SIG-M5 (cell line): Measurements from ENCODE around the gene GABRQ.

Experiments
- DNase-seq: peaks from one replicate; lab custom pipeline; 2025; lab: John Stamatoyannopoulos, UW

GABRQ gene

GRCh38 chrX:152637649-152638442 is at the start of gene GABRQ:
TSS of gene GABRQ (plus strand) at chrX:152637895. CDS start at chrX:152638203, 308 bp downstream.
- no peak for DNase-seq

DNA sequence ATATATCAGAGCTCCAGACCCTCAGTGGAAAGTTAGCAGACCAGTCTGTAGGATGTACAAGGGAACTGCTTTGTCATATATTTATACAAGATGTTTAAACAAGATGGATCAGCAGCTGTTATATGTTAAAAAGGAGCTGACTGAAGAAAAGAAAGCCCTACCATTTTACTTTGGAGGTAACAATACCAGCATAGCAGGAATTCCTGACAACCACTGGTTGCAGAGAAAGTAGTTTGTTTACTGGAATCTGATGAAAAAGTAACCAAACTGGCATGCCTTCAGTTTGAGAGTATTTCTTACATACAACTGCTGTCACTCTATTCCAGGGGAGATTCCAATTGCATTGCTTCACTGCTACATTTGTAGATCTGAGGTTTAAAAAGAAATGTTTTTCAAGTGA is 49.5 kb upstream of the GABRQ start:
- DNase-seq: no peak

- DNase-seq: no peak
Measured at GRCh38 chrX:152600853-152601633, 36.7 kb upstream of the GABRQ start.

- no peak for DNase-seq
Measured at GRCh38 chrX:152601848-152602616, 35.7 kb upstream of the GABRQ start.

- DNase-seq: no peak
Measured at GRCh38 chrX:152614791-152615190, 22.9 kb upstream of the GABRQ start.

DNA sequence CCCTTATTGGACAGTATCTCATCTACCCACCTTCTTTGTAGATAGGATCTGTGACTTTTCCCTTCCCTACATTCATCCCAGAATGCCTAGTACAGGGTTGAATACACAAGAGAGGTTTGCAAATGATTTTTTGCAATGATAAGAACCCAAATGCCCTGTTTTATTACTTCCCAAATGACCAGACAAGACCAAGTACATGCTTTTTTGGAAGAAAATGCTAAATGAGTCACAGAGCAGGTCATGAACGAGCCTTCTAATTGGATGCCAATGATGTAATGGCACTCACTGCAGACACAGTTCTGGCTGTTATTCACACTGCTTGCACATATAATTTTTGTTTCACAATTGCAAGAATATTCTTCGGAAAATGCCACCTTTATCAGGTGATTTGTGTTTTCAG is 17.8 kb upstream of the GABRQ start:
- DNase-seq: no peak

DNA sequence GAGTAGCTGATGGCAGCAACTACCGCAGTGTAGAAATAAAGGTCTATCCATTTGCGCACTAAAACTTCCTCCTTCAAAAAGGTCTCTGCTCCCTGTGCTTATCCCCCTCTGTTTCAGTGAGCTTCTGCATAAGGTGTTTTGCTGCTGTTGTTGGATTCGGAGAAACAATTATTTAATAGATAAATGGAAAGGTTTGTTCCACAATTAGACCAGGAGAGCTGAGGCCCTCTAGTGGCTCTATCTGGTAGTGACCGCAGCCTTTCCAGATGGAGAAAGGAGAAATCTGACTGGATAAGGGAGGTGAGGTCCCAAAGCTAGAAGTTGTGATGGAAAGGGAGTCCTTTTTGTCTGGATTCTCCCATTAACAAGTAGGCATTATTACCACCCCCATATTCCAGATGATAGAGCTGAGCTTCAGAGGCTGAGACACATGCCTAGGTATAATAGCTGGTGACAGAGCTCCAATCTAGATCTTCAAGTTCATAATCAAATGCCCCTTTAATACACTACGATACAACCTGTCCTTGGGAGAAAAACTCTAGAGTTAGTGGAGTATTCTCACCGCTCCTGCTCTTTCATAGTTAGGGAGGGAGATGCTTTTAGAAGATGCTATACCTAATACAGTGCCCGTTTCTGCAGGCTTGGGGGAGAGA is 5.1 kb upstream of the GABRQ start:
- no peak for DNase-seq

GRCh38 chrX:152635941-152636340 is 1.8 kb upstream of the GABRQ start:
- no peak for DNase-seq

GRCh38 chrX:152638443-152638904 is 779 bp downstream of the GABRQ start:
- DNase-seq: no peak

DNA sequence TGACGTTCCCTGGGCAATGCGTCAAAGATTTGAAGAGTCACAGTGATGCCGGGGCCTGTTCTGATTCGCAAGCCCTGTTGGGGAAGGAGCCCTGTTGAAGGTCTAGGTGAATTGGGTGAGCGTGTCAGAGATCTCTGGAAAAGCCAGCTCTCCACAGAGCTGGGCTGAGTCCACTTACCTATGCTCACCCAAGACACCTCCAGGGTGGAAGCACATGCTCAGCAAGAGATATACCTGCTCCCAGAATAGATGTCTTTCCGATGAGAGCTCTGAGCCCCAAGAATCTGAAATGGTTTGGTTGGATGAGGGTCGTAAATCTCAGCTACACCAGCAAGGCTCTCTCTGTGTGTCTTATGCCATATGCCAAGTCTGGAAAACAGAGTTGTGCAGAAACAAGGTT is 1.7 kb downstream of the GABRQ start:
- no peak for DNase-seq

- DNase-seq: no peak
Measured at GRCh38 chrX:152640034-152640818, 2.5 kb downstream of the GABRQ start.

DNA sequence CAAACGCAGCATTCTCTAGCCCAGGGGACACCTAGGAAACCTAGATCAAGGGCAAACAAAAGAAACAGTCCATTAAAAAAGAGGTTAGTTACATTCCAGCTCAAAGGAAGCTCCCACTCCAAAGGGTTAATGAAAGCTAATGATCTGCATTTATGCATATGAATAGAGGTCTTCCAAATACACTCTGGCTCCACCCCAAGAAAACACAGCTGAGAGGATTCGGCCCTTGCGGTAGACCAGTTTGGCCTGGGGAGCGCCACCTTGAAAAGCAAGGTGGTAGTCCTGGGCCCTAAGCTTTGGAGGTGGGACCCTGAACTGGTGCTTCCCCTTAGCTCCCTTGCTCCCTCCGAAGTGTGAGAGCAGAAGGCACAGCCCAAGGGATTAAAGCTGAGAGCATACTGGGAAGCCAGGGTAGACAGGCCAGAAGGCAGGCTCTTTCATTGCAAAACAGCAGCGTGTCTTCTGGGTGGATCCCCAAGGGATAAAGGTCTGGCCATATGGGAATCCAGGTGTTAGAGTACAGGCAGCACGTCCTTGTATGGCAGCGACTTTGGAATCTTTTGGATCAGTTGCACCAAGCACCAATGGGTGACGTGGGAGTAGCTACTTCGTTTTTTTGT is 3.7 kb downstream of the GABRQ start:
- DNase-seq: no peak

DNA sequence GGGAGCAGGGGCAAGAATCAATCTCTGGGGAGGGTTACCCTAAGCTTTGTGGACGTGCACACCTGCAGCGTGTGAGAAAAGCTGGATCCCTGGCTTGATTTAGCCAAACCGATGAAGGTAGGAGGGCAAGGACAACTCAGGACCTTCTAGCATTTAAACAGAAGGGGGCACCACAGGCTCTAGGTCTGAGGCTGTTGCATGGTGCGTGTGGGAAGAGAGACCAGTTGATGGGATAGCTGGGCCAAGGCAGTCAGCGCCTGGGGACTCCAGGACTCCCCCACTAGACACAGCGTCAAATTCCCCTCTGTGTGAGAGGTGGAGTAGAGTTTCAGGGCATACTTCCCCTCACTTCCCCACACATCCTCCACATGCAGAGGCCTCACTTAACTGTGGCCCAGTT is 4.3 kb downstream of the GABRQ start:
- DNase-seq: no peak

GRCh38 chrX:152642931-152643564 is 5.4 kb downstream of the GABRQ start:
- DNase-seq: no peak

DNA sequence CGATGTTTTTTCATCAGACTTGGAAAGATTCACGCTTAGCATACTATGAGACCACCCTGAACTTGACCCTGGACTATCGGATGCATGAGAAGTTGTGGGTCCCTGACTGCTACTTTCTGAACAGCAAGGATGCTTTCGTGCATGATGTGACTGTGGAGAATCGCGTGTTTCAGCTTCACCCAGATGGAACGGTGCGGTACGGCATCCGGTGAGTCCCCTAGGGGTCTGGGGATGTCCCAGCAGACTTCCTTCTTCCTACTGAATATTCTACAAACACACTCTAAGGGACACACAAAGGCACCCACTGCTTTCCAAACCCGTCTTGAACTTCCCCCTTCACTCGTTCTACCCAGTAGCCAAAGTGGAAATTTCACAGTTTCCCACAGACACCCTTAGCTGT is 9.3 kb downstream of the GABRQ start:
- no peak for DNase-seq

DNA sequence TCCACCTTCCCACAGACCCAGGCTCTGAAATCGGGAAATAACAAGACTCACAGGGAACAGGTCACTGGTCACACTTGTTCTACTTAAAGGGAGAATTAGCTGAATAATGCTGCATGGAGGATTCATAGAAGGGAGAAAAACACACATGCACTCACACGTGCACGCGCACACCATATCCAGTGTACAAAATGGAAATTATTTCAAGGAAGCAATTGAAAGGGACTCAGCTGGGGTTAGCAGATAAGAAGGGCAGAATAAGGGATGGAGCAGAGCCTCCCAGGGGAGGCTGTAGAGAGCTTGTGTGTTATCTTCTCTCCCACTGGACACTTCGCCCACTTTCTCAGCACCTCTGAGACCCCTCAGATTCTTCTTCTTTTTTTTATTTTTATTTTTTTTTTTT is 10.3 kb downstream of the GABRQ start:
- DNase-seq: no peak

DNA sequence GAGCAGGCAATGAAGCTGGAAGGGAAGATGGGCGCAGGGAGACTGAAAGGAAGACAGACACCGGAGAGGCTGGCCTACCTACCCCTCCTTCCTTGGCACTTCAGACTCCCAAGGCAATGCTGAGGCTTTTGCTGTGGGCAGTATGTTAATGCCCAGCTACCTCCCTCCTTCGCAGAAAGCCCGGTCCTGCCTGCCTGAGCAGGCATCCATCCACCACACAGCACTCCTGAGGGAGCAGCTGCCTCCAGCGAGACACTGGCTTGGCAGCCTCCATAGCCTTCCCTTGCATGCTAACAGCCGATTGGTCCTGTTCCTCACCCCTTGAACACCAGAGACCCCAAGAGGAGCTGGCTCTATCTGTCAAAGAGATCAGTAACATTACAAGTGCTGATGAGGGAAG is 14.4 kb downstream of the GABRQ start:
- no peak for DNase-seq

GRCh38 chrX:152652467-152652866 is 14.8 kb downstream of the GABRQ start:
- no peak for DNase-seq

- DNase-seq: no peak
Measured at GRCh38 chrX:152656087-152656486, 18.4 kb downstream of the GABRQ start.

GRCh38 chrX:152656890-152657289 is 19.2 kb downstream of the GABRQ start:
- DNase-seq: no peak
